H1 (cell line): ENCODE results near the gene KCNMA1. TPM values are rescaled to one million over a fixed set of nuclear protein-coding genes. Genes with fewer than 3 reads are reported as not detected.

ENCODE experiments used
- CTCF ChIA-PET: fragments of 300-600 bp; sonication (Branson Sonifier 250); formaldehyde crosslinking; loops from one replicate; lab custom pipeline; 2021; ENCODE audit not compliant: partially characterized antibody; lab: Charles Lee
- POLR2A ChIA-PET: fragments of 300-600 bp; sonication (Branson Sonifier 250); formaldehyde crosslinking; loops from one replicate; lab custom pipeline; 2021; ENCODE audit warnings: inconsistent platforms; ENCODE audit not compliant: partially characterized antibody; lab: Charles Lee
- DNase-seq, 2 experiments: peaks; one replicate each; pipeline versions ENCODE4 v3.0.0 to v3.0.0-alpha.2; 2010 to 2022; ENCODE audit warnings: low spot score in 2 of 2, low read depth in 1 of 2, mixed read lengths in 1 of 2
- FAIRE-seq: peaks from 2 replicates; lab custom pipeline; 2011; peaks lifted over from hg19 to GRCh38; lab: Jason Lieb, UNC
- H2AFZ ChIP-seq: 2 replicates; pipeline ENCODE4 v1.8.1; 2012; ENCODE audit warnings: low read length, inconsistent platforms
- H2AK5ac ChIP-seq: 2 replicates; pipeline ENCODE4 v1.6.1; 2013; ENCODE audit warnings: low read depth, low read length
- H2BK120ac ChIP-seq: replicated peaks from 2 replicates; pipeline ENCODE3; 2013; ENCODE audit warnings: low read depth, low read length, inconsistent platforms
- H2BK12ac ChIP-seq: 2 replicates; pipeline ENCODE4 v1.6.1; 2013; ENCODE audit warnings: low read depth, low read length
- H2BK15ac ChIP-seq: 2 replicates; pipeline ENCODE4 v1.6.1; 2013; ENCODE audit warnings: low read length
- H2BK20ac ChIP-seq: 2 replicates; pipeline ENCODE4 v1.6.1; 2013; ENCODE audit warnings: low read length
- H2BK5ac ChIP-seq: 2 replicates; pipeline ENCODE4 v1.6.1; 2013; ENCODE audit warnings: low read depth, low read length
- H3K14ac ChIP-seq: 2 replicates; pipeline ENCODE4 v1.6.1; 2013; ENCODE audit warnings: inconsistent platforms; ENCODE audit not compliant: insufficient read length
- H3K18ac ChIP-seq: 2 replicates; pipeline ENCODE4 v1.6.1; 2013; ENCODE audit warnings: low read length; ENCODE audit errors: extremely low read depth
- H3K23ac ChIP-seq: 2 replicates; pipeline ENCODE4 v1.6.1; 2013; ENCODE audit warnings: inconsistent platforms; ENCODE audit not compliant: insufficient read length
- H3K23me2 ChIP-seq: 2 replicates; pipeline ENCODE4 v1.6.1; 2013; ENCODE audit warnings: low read depth, low read length
- H3K27ac ChIP-seq: 2 replicates; pipeline ENCODE4 v1.6.1; 2011; ENCODE audit warnings: low read depth, low read length, inconsistent platforms
- H3K27me3 ChIP-seq, 4 experiments: replicated peaks in 1 of 4; 1 replicate in 1 of 4; 2 replicates in 3 of 4; pipeline versions ENCODE4 v1.6.1 to v1.8.1; 2011 to 2013; ENCODE audit warnings: low read length in 3 of 4, mild to moderate bottlenecking in 3 of 4, inconsistent platforms in 2 of 4, mixed read lengths in 2 of 4, moderate library complexity in 1 of 4; ENCODE audit not compliant: control insufficient read depth in 3 of 4, insufficient read depth in 3 of 4; ENCODE audit errors: extremely low read depth in 1 of 4
- H3K36me3 ChIP-seq, 4 experiments: 2 replicates each; pipeline versions ENCODE4 v1.6.1 to v1.8.1; 2011 to 2013; ENCODE audit warnings: mild to moderate bottlenecking in 4 of 4, low read length in 3 of 4, moderate library complexity in 2 of 4, control low read depth in 1 of 4, inconsistent platforms in 1 of 4; ENCODE audit not compliant: insufficient read depth in 4 of 4, control insufficient read depth in 2 of 4
- H3K4ac ChIP-seq: replicated peaks from 2 replicates; pipeline ENCODE3; 2013; ENCODE audit warnings: low read length, low read depth, mixed read lengths, inconsistent platforms; ENCODE audit not compliant: insufficient read length
- H3K4me1 ChIP-seq, 4 experiments: replicated peaks in 1 of 4; 1 replicate in 1 of 4; 2 replicates in 3 of 4; pipeline versions ENCODE4 v1.6.1 to v1.8.1; 2011 to 2013; ENCODE audit warnings: low read length in 3 of 4, inconsistent platforms in 2 of 4, mixed read lengths in 1 of 4; ENCODE audit not compliant: insufficient read depth in 4 of 4, control insufficient read depth in 3 of 4
- H3K4me2 ChIP-seq, 2 experiments: 2 replicates each; pipeline versions ENCODE4 v1.6.1 to v1.8.1; 2011 to 2013; ENCODE audit warnings: low read depth in 2 of 2, low read length in 2 of 2, control low read depth in 1 of 2, inconsistent platforms in 1 of 2, mild to moderate bottlenecking in 1 of 2; ENCODE audit not compliant: insufficient read depth in 1 of 2
- H3K4me3 ChIP-seq, 4 experiments: fragments of 200-600, 300-600 bp in 1 of 4; sonication (generic), shearing (Covaris generic), sonication (Bioruptor Twin) in 1 of 4; 2 replicates each; pipeline versions ENCODE4 v1.5.1 to v1.8.1; 2011 to 2016; ENCODE audit warnings: low read length in 4 of 4, low read depth in 3 of 4, control low read depth in 2 of 4, inconsistent platforms in 2 of 4, mild to moderate bottlenecking in 2 of 4, mixed read lengths in 1 of 4, moderate library complexity in 1 of 4; ENCODE audit not compliant: insufficient read depth in 2 of 4; ENCODE audit errors: extremely low read depth in 1 of 4
- H3K56ac ChIP-seq: replicated peaks from 2 replicates; pipeline ENCODE3; 2013; ENCODE audit warnings: low read depth, mild to moderate bottlenecking, mixed read lengths, low read length, inconsistent platforms; ENCODE audit not compliant: insufficient read length
- H3K79me1 ChIP-seq: 2 replicates; pipeline ENCODE4 v1.6.1; 2013; ENCODE audit warnings: low read depth, low read length, control low read depth
- H3K79me2 ChIP-seq, 2 experiments: 2 replicates each; pipeline versions ENCODE4 v1.6.1 to v1.8.1; 2012 to 2013; ENCODE audit warnings: low read length in 2 of 2, mild to moderate bottlenecking in 2 of 2, inconsistent platforms in 1 of 2; ENCODE audit not compliant: insufficient read depth in 2 of 2, control insufficient read depth in 1 of 2
- H3K9ac ChIP-seq, 4 experiments: replicated peaks in 1 of 4; 1 replicate in 1 of 4; 2 replicates in 3 of 4; pipeline versions ENCODE4 v1.6.1 to v1.8.1; 2011 to 2013; ENCODE audit warnings: low read depth in 3 of 4, low read length in 3 of 4, control low read depth in 2 of 4, mild to moderate bottlenecking in 2 of 4, moderate library complexity in 2 of 4, inconsistent platforms in 1 of 4; ENCODE audit errors: extremely low read depth in 1 of 4
- H3K9me3 ChIP-seq, 2 experiments: 2 replicates each; pipeline versions ENCODE4 v1.6.1 to v1.8.1; 2012 to 2013; ENCODE audit warnings: mild to moderate bottlenecking in 2 of 2, moderate library complexity in 2 of 2, control low read depth in 1 of 2, inconsistent platforms in 1 of 2, low read depth in 1 of 2, low read length in 1 of 2, mixed read lengths in 1 of 2; ENCODE audit not compliant: insufficient read depth in 2 of 2
- H4K20me1 ChIP-seq, 2 experiments: replicated peaks in 1 of 2; 2 replicates each; pipeline versions ENCODE3 to v1.8.1; 2011 to 2013; ENCODE audit warnings: inconsistent platforms in 2 of 2, low read length in 2 of 2, mild to moderate bottlenecking in 1 of 2; ENCODE audit not compliant: insufficient read depth in 2 of 2, control insufficient read depth in 1 of 2
- H4K5ac ChIP-seq: 2 replicates; pipeline ENCODE4 v1.6.1; 2013; ENCODE audit warnings: low read length, low read depth, mixed read lengths, inconsistent platforms; ENCODE audit not compliant: insufficient read length
- H4K8ac ChIP-seq: 2 replicates; pipeline ENCODE4 v1.8.0; 2013; ENCODE audit warnings: mild to moderate bottlenecking, moderate library complexity, low read length, inconsistent platforms; ENCODE audit not compliant: insufficient read depth; ENCODE audit errors: extremely low read depth
- H4K91ac ChIP-seq: replicated peaks from 2 replicates; pipeline ENCODE3; 2013; ENCODE audit warnings: low read length, mixed read lengths, inconsistent platforms; ENCODE audit not compliant: insufficient read length
- BCL11A ChIP-seq, 2 experiments: IDR thresholded peaks; one replicate each; pipeline ENCODE4 v1.6.1; 2011; ENCODE audit warnings: low read depth in 2 of 2, low read length in 2 of 2, mild to moderate bottlenecking in 2 of 2
- CBX5 ChIP-seq: fragments of 300-800, 300-1000 bp; sonication (generic); IDR thresholded peaks from 2 replicates; pipeline ENCODE4 v1.7.1; 2016; ENCODE audit warnings: antibody characterized with exemption, low read length, low read depth
- CEBPB ChIP-seq: IDR thresholded peaks from 2 replicates; pipeline ENCODE4 v1.6.1; 2012; ENCODE audit warnings: low read depth, low read length
- CHD2 ChIP-seq: IDR thresholded peaks from 2 replicates; pipeline ENCODE4 v1.6.1; 2012; ENCODE audit warnings: low read length, improper control_type of control experiment
- CREB1 ChIP-seq: IDR thresholded peaks from 2 replicates; pipeline ENCODE4 v1.6.1; 2012; ENCODE audit warnings: inconsistent platforms
- EZH2 ChIP-seq: fragments of 200-600 bp; sonication (generic); IDR thresholded peaks from 2 replicates; pipeline ENCODE4 v1.7.1; 2012; ENCODE audit warnings: low read depth, mild to moderate bottlenecking, moderate library complexity, low read length, inconsistent platforms; ENCODE audit not compliant: severe bottlenecking
- JUND ChIP-seq: IDR thresholded peaks from 2 replicates; pipeline ENCODE4 v1.6.1; 2011; ENCODE audit warnings: mild to moderate bottlenecking, improper control_type of control experiment, low read length
- KDM4A ChIP-seq: IDR thresholded peaks from one replicate; pipeline ENCODE4 v1.7.1; 2012; ENCODE audit warnings: low read depth, mild to moderate bottlenecking, moderate library complexity, low read length, inconsistent platforms; ENCODE audit not compliant: severe bottlenecking
- KDM5A ChIP-seq: fragments of 200-600 bp; IDR thresholded peaks from 2 replicates; pipeline ENCODE4 v1.7.1; 2012; ENCODE audit warnings: mild to moderate bottlenecking, low read length, inconsistent platforms, mixed read lengths
- NANOG ChIP-seq: IDR thresholded peaks from 2 replicates; pipeline ENCODE4 v1.6.1; 2011; ENCODE audit warnings: low read length, low read depth, mild to moderate bottlenecking, inconsistent platforms; ENCODE audit not compliant: insufficient read depth, poor library complexity, severe bottlenecking
- SAP30 ChIP-seq: fragments of 300-600 bp; sonication (generic); IDR thresholded peaks from 2 replicates; pipeline ENCODE4 v1.7.1; 2012; ENCODE audit warnings: low read length, moderate library complexity, mild to moderate bottlenecking, inconsistent platforms; ENCODE audit not compliant: insufficient read depth, insufficient replicate concordance
- SIX5 ChIP-seq: IDR thresholded peaks from 2 replicates; pipeline ENCODE4 v1.6.1; 2011; ENCODE audit warnings: mild to moderate bottlenecking, low read depth, low read length
- WGBS, 2 experiments: shearing (Covaris generic) in 1 of 2; methylation state at CpG; one replicate each; pipeline versions ENCODE4 v1.1.6 to v1.1.7; 2013 to 2015; ENCODE audit warnings: low lambda C conversion rate in 2 of 2, mixed read lengths in 2 of 2, inconsistent platforms in 1 of 2, low coverage in 1 of 2, missing lambda C conversion rate in 1 of 2; ENCODE audit not compliant: insufficient replicate concordance in 2 of 2, insufficient coverage in 1 of 2, insufficient read length in 1 of 2; ENCODE audit errors: extremely low coverage in 1 of 2, missing lambda C conversion rate in 1 of 2; 5-methylcytosine and 5-hydroxymethylcytosine counted together
- polyA plus RNA-seq, 7 experiments: library from polyadenylated mRNA; depleted of rRNA in 3 of 7; stranded (reverse) in 5 of 7; unstranded in 2 of 7; fragments of >200 nt in 5 of 7; fragments of 200-250 nt in 2 of 7; gene quantifications; 1 replicate in 5 of 7; 2 replicates in 1 of 7; 4 replicates in 1 of 7; pipeline versions ENCODE4 v1.2.1 to v1.2.3, GENCODE V29; 2011 to 2013; ENCODE audit warnings: missing spikeins in 2 of 7, mixed read lengths in 2 of 7
- total RNA-seq: library from RNA; stranded (reverse); fragmentation: NEBNext Ultra II Directional; extraction: Animal tissue kit (Norgen Biotek cat#: 25700); gene quantifications from 2 replicates; pipeline ENCODE4 v1.2.1, GENCODE V29; 2021
- TF ChIP-seq, protein P1 (sequence below): IDR thresholded peaks from 2 replicates; pipeline ENCODE4 v1.6.1; 2011; ENCODE audit warnings: low read length, improper control_type of control experiment

Gene KCNMA1
- total and polyA plus RNA-seq, 2 of the 8 experiments (the other 6 are each of a cell fraction or from before 2014, with no cell fraction given) = 10.2 to 11.1 TPM

DNA sequence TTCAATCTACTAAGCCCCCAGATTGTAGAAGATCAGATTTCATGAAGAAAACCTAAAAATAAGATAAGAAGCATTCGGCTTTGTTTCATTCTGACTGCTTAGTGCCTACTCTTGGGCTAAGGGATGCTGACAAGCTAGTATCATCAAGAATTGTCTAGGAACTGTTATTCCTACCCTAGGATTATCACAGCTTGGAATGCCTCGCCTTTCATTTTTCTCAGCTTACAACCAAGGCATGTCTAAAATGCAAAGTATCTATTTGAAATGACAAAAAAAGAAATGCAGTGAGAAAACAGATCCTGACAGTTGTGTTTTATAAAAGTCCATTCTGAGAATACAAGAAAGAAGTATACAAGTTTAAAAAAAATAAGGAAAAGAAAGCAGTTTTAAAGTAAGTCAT lies 441.0 kb downstream of the KCNMA1 start:
- no peak overlapping the region for H3K4ac ChIP-seq
- CTCF ChIA-PET = interaction anchor here (1.0 to 1.7 kb wide), 2 partner anchors 12 to 23 kb away, joined by 3 to 6 read pairs; no protein-coding TSS in a partner anchor
- TF ChIP-seq KDM4A (no peak), JUND (no peak), CHD2 (no peak), KDM5A (no peak), NANOG (no peak), EZH2 (no peak), CREB1 (no peak), BCL11A (IDR thresholded peaks at IDR 0.05; ENCODE audit: low read depth in 2 of 2, low read length in 2 of 2) (no peak), CBX5 (no peak), SAP30 (no peak), SIX5 (no peak), CEBPB (no peak)
- TF ChIP-seq, protein P1, sequence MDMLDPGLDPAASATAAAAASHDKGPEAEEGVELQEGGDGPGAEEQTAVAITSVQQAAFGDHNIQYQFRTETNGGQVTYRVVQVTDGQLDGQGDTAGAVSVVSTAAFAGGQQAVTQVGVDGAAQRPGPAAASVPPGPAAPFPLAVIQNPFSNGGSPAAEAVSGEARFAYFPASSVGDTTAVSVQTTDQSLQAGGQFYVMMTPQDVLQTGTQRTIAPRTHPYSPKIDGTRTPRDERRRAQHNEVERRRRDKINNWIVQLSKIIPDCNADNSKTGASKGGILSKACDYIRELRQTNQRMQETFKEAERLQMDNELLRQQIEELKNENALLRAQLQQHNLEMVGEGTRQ = no peak

More for the DNA sequence above, 441.0 kb downstream of the KCNMA1 start:
- H3K27ac ChIP-seq = no peak overlapping the region
- no peak overlapping the region for H2AFZ ChIP-seq
- no peak overlapping the region for H3K4me2 ChIP-seq
- no peak overlapping the region for H2BK120ac ChIP-seq
- no peaks in the 10 kb centered on the region for H3K23me2 ChIP-seq
- H3K18ac ChIP-seq = no peak overlapping the region
- DNase-seq = no peak
- H3K9me3 ChIP-seq = no peaks in the 10 kb centered on the region
- H3K56ac ChIP-seq = no peak overlapping the region
- H3K9ac ChIP-seq = no peak overlapping the region
- no peak for FAIRE-seq
- H3K79me1 ChIP-seq = no peaks in the 10 kb centered on the region
- no peak overlapping the region for H2BK15ac ChIP-seq
- no peaks in the 10 kb centered on the region for H4K20me1 ChIP-seq
- H2AK5ac ChIP-seq = no peak overlapping the region
- H3K27me3 ChIP-seq = no peaks in the 10 kb centered on the region
- no peaks in the 10 kb centered on the region for H3K36me3 ChIP-seq
- no peaks in the 10 kb centered on the region for H3K79me2 ChIP-seq
- H2BK5ac ChIP-seq = no peak overlapping the region
- H3K4me3 ChIP-seq = no peak overlapping the region
- H3K14ac ChIP-seq = no peak overlapping the region
- POLR2A ChIA-PET = interaction anchor here (1.8 kb wide), 1 partner anchor 9 kb away, joined by 4 read pairs; no protein-coding TSS in a partner anchor
- peaks cover 0 to 2% (median 0%) of the 10 kb centered on the region in 4 experiments; a peak in 1 of 7 replicates for H3K4me1 ChIP-seq
- H4K5ac ChIP-seq = no peak overlapping the region
- H4K91ac ChIP-seq = no peak overlapping the region
- no peak overlapping the region for H2BK20ac ChIP-seq
- 85% methylated on average over 2 of the region's 2 CpGs; no CpG with 5 or more reads in 1 of the 2 experiments for WGBS, 2 experiments
- H2BK12ac ChIP-seq = no peak overlapping the region
- H4K8ac ChIP-seq = no peak overlapping the region
- no peak overlapping the region for H3K23ac ChIP-seq
